EH (cell line): Measurements from ENCODE around the gene PCARE.

Experiments
- DNase-seq: peaks from one replicate; pipeline ENCODE4 v3.0.0-alpha.2; 2015; ENCODE audit warnings: low read depth

PCARE gene

GRCh38 chr2:29096969-29097368 lies 22.6 kb upstream of the PCARE start:
- DNase-seq, result no peak

GRCh38 chr2:29090311-29090710 lies 16.0 kb upstream of the PCARE start:
- DNase-seq, result peak; percentile 58

GRCh38 chr2:29084554-29084953 lies 10.2 kb upstream of the PCARE start:
- no peak for DNase-seq

- no peak for DNase-seq
Measured at GRCh38 chr2:29082804-29083495, 8.6 kb upstream of the PCARE start.

- DNase-seq, result no peak
Measured at GRCh38 chr2:29080886-29081743, 6.8 kb upstream of the PCARE start.

GRCh38 chr2:29079887-29080286 lies 5.6 kb upstream of the PCARE start:
- DNase-seq, result no peak

GRCh38 chr2:29075894-29076705 lies 1.8 kb upstream of the PCARE start:
- peak; percentile 61 for DNase-seq

GRCh38 chr2:29073933-29074332 lies 390 bp downstream of the PCARE start:
- no peak for DNase-seq

- no peak for DNase-seq
Measured at GRCh38 chr2:29072971-29073725, 1.2 kb downstream of the PCARE start.

- no peak for DNase-seq
Measured at GRCh38 chr2:29072251-29072650, 2.1 kb downstream of the PCARE start.

- no peak for DNase-seq
Measured at GRCh38 chr2:29071032-29071975, 3.0 kb downstream of the PCARE start.

- no peak for DNase-seq
Measured at GRCh38 chr2:29070526-29070925, 3.8 kb downstream of the PCARE start.

GRCh38 chr2:29068513-29068912 lies 5.8 kb downstream of the PCARE start:
- DNase-seq, result peak; percentile 8

GRCh38 chr2:29066997-29067605 lies 7.2 kb downstream of the PCARE start:
- peak; percentile 6 for DNase-seq

GRCh38 chr2:29066271-29066860 lies 8.0 kb downstream of the PCARE start:
- DNase-seq, result peak; percentile 30

- DNase-seq, result no peak
Measured at GRCh38 chr2:29065068-29065811, 9.1 kb downstream of the PCARE start.

GRCh38 chr2:29064746-29065067 lies 9.6 kb downstream of the PCARE start:
- no peak for DNase-seq

- DNase-seq, result no peak
Measured at GRCh38 chr2:29064346-29064715, 10.0 kb downstream of the PCARE start.

GRCh38 chr2:29063646-29064345 lies 10.5 kb downstream of the PCARE start:
- DNase-seq, result peak; percentile 60
